Measurements from ENCODE around the gene MFAP4. TPM values are rescaled to one million over a fixed set of nuclear protein-coding genes. Genes with fewer than 3 reads are reported as not detected.

Gene MFAP4
- total and polyA plus RNA-seq, 8 donors, result 1.2 to 25.5 (median 11.5) TPM

GRCh38 chr17:19362277-19363113 is 24.5 kb downstream of the MFAP4 start, which contains the start of gene B9D1:
Gene B9D1, minus strand, starts transcription at chr17:19362723. Its CDS starts 154 bp downstream, at chr17:19362569.
- Histone ChIP-seq H3K36me3 (no peaks in the 10 kb centered on the region), H3K27ac (peak within 1 kb of the TSS; percentile 81 to 88 (median 86)), H3K4me3 (peak within 1 kb of the TSS; percentile 51 to 93 (median 80)), H3K27me3 (no peaks in the 10 kb centered on the region), H3K9me3 (no peaks in the 10 kb centered on the region), H3K4me1 (peaks cover 0 to 5% (median 0%) of the 10 kb centered on the region in 3 donors)
- TF ChIP-seq, protein P1, sequence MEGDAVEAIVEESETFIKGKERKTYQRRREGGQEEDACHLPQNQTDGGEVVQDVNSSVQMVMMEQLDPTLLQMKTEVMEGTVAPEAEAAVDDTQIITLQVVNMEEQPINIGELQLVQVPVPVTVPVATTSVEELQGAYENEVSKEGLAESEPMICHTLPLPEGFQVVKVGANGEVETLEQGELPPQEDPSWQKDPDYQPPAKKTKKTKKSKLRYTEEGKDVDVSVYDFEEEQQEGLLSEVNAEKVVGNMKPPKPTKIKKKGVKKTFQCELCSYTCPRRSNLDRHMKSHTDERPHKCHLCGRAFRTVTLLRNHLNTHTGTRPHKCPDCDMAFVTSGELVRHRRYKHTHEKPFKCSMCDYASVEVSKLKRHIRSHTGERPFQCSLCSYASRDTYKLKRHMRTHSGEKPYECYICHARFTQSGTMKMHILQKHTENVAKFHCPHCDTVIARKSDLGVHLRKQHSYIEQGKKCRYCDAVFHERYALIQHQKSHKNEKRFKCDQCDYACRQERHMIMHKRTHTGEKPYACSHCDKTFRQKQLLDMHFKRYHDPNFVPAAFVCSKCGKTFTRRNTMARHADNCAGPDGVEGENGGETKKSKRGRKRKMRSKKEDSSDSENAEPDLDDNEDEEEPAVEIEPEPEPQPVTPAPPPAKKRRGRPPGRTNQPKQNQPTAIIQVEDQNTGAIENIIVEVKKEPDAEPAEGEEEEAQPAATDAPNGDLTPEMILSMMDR (IDR thresholded peaks at IDR 0.05), result peak; percentile 92 to 98 (median 96)
- FAIRE-seq, result no peak
- peak; percentile 95 to 98 (median 97) for ATAC-seq
- 0% methylated on average over 81 to 83 of the region's 83 CpGs for WGBS, 2 donors
- peak; percentile 91 to 99 (median 98) for DNase-seq
- intact Hi-C loops (cut with DNase I), result loop anchor here in 2 of 3 donors (10.0 kb wide), 3 partner anchors 52 to 402 kb away; partner anchors contain the start of gene RNF112 (in 1 of the 2)

DNA sequence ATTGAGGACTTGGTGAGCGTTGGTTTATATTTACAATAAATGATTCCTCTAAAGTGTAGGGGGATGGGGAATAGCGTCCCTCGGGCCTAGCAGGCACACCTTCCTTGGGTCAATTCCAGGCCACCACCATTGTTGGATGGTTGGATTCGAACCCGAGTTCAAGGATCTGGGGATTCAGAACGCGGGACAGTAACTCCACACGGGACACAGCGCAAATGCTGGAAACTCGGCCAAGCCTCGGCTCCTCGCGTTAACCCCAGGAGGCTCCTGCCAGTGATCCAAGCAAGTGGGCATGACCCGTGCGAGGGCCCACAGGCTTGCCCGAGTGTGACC is 25.1 kb downstream of the MFAP4 start:
- H3K36me3 ChIP-seq, result no peaks in the 10 kb centered on the region
- 5 to 8% methylated on average over 16 of the region's 16 CpGs for WGBS, 2 donors
- TF ChIP-seq, protein P1 (IDR thresholded peaks at IDR 0.05), result no peak
- H3K27me3 ChIP-seq, result no peaks in the 10 kb centered on the region
- FAIRE-seq (no peak), DNase-seq (no peak), ATAC-seq (no peak)
- intact Hi-C loops (cut with DNase I), result loop anchor here in 2 of 3 donors (10.0 kb wide), 3 partner anchors 53 to 403 kb away; partner anchors contain the start of gene RNF112 (in 1 of the 2)
- no peaks in the 10 kb centered on the region for H3K9me3 ChIP-seq
- peak overlapping the region; percentile 51 to 93 (median 80) for H3K4me3 ChIP-seq
- H3K27ac ChIP-seq, result peak overlapping the region; percentile 81 to 88 (median 86)
- peaks cover 0 to 5% (median 0%) of the 10 kb centered on the region in 3 donors for H3K4me1 ChIP-seq

GRCh38 chr17:19361326-19361725 is 25.7 kb downstream of the MFAP4 start:
- peak in 1 of 6 donors; percentile 32 for DNase-seq
- 66 to 72% methylated on average over 6 of the region's 6 CpGs for WGBS, 2 donors
- ATAC-seq, result no peak
- Histone ChIP-seq H3K9me3 (no peaks in the 10 kb centered on the region), H3K4me1 (peaks cover 0 to 5% (median 0%) of the 10 kb centered on the region in 3 donors), H3K4me3 (peak overlapping the region in 2 of 4 donors; percentile 76 to 85), H3K36me3 (no peaks in the 10 kb centered on the region), H3K27ac (no peak overlapping the region), H3K27me3 (no peaks in the 10 kb centered on the region)
- intact Hi-C loops (cut with DNase I), result loop anchor here in 2 of 3 donors (10.0 kb wide), 3 partner anchors 53 to 403 kb away; partner anchors contain the start of gene RNF112 (in 1 of the 2)
- TF ChIP-seq, protein P1 (IDR thresholded peaks at IDR 0.05), result no peak
- FAIRE-seq, result no peak

DNA sequence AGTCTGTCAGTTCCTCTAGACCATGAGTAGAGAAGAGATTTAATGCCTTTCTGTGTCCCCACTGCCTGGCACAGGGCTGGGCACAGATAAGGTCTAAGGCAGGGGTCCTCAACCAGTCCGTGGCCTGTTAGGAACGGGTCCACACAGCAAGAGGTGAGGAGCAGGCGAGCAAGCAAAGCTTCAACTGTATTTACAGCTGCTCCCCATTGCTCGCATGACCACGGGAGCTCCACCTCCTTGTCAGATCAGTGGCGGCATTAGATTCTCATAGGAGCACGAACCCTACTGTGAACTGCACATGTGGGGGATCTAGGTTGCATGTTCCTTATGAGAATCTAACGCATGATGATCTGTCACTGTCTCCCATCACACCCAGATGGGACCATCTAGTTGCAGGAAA is 26.2 kb downstream of the MFAP4 start:
- no peak overlapping the region for H3K27ac ChIP-seq
- FAIRE-seq, result no peak
- H3K4me3 ChIP-seq, result no peak overlapping the region
- no peaks in the 10 kb centered on the region for H3K36me3 ChIP-seq
- intact Hi-C loops (cut with DNase I), result loop anchor here in 2 of 3 donors (10.0 kb wide), 3 partner anchors 54 to 404 kb away; partner anchors contain the start of gene RNF112 (in 1 of the 2)
- TF ChIP-seq, protein P1 (IDR thresholded peaks at IDR 0.05), result no peak
- no peaks in the 10 kb centered on the region for H3K9me3 ChIP-seq
- WGBS, 2 donors, result 81 to 93% methylated on average over 8 of the region's 8 CpGs
- H3K27me3 ChIP-seq, result no peaks in the 10 kb centered on the region
- peaks cover 0 to 5% (median 0%) of the 10 kb centered on the region in 3 donors for H3K4me1 ChIP-seq
- ATAC-seq, result no peak
- DNase-seq, result peak in 1 of 6 donors; percentile 17
